BE2C (cell line): ENCODE results near the gene ZNF761.
"Not testable (repeated sequence)": the region's sequence is repeated elsewhere in the genome, so short reads cannot be mapped to it uniquely, and the experiment has no call there.

Source experiments
- DNase-seq: peaks from one replicate; pipeline ENCODE4 v3.0.0-alpha.2; 2020
- H3K27me3 ChIP-seq: fragments of 250-450 bp; sonication (Bioruptor Pico); 2 replicates; pipeline ENCODE4 v1.5.1; 2020; ENCODE audit warnings: mild to moderate bottlenecking
- H3K36me3 ChIP-seq: fragments of 250-450 bp; sonication (Bioruptor Pico); 2 replicates; pipeline ENCODE4 v1.5.1; 2020; ENCODE audit warnings: mild to moderate bottlenecking
- H3K4me1 ChIP-seq: fragments of 250-450 bp; sonication (Bioruptor Pico); 2 replicates; pipeline ENCODE4 v1.5.1; 2020
- H3K4me3 ChIP-seq: 2 replicates; pipeline ENCODE4 v1.5.1; 2011; ENCODE audit warnings: low read depth, low read length
- H3K9me3 ChIP-seq: fragments of 250-450 bp; sonication (Bioruptor Pico); 2 replicates; pipeline ENCODE4 v1.5.1; 2020
- CTCF ChIP-seq: IDR thresholded peaks from 2 replicates; pipeline ENCODE4 v1.5.1; 2012; ENCODE audit warnings: mild to moderate bottlenecking, low read depth, low read length

The ZNF761 gene

GRCh38 chr19:53462861-53463260 is 31.1 kb downstream of the ZNF761 start:
- H3K36me3 ChIP-seq, result no peaks in the 10 kb centered on the region
- DNase-seq, result no peak
- H3K9me3 ChIP-seq, result no peaks in the 10 kb centered on the region
- no peak for TF ChIP-seq CTCF
- no peaks in the 10 kb centered on the region for H3K27me3 ChIP-seq
- H3K4me3 ChIP-seq, result no peak overlapping the region
- H3K4me1 ChIP-seq, result no peaks in the 10 kb centered on the region

- no peak for TF ChIP-seq CTCF
- DNase-seq, result peak; percentile 57
- no peak overlapping the region for H3K4me3 ChIP-seq
Observed at GRCh38 chr19:53463263-53463662, 31.5 kb downstream of the ZNF761 start.

GRCh38 chr19:53466726-53467484 is 35.1 kb downstream of the ZNF761 start:
- Histone ChIP-seq H3K9me3 (no peaks in the 10 kb centered on the region), H3K4me3 (peak overlapping the region; percentile 67), H3K4me1 (no peaks in the 10 kb centered on the region), H3K36me3 (no peaks in the 10 kb centered on the region), H3K27me3 (no peaks in the 10 kb centered on the region)
- no peak for TF ChIP-seq CTCF
- DNase-seq, result peak; percentile 15

More at GRCh38 chr19:53463263-53463662, 31.5 kb downstream of the ZNF761 start:
- Histone ChIP-seq H3K36me3 (no peaks in the 10 kb centered on the region), H3K27me3 (no peaks in the 10 kb centered on the region), H3K4me1 (no peaks in the 10 kb centered on the region), H3K9me3 (no peaks in the 10 kb centered on the region)

- Histone ChIP-seq H3K9me3 (no peaks in the 10 kb centered on the region), H3K36me3 (no peaks in the 10 kb centered on the region), H3K4me3 (peak within 1 kb of the TSS; percentile 67), H3K27me3 (no peaks in the 10 kb centered on the region), H3K4me1 (no peaks in the 10 kb centered on the region)
- TF ChIP-seq CTCF, result no peak
- peak; percentile 95 for DNase-seq
Observed at GRCh38 chr19:53467485-53468262, 35.9 kb downstream of the ZNF761 start, which contains the start of gene ZNF813. TSS of gene ZNF813 (plus strand) at chr19:53467733. CDS start at chr19:53483823, 16,090 bp downstream.

GRCh38 chr19:53468628-53469027 is 36.8 kb downstream of the ZNF761 start:
- not testable (repeated sequence) for H3K4me1 ChIP-seq, H3K27me3 ChIP-seq, H3K9me3 ChIP-seq, H3K4me3 ChIP-seq, H3K36me3 ChIP-seq, DNase-seq

GRCh38 chr19:53471916-53472315 is 40.1 kb downstream of the ZNF761 start:
- no peak overlapping the region for H3K4me3 ChIP-seq
- no peak for DNase-seq
- H3K27me3 ChIP-seq, result no peaks in the 10 kb centered on the region
- no peaks in the 10 kb centered on the region for H3K36me3 ChIP-seq
- H3K9me3 ChIP-seq, result no peaks in the 10 kb centered on the region
- H3K4me1 ChIP-seq, result no peaks in the 10 kb centered on the region
- no peak for TF ChIP-seq CTCF

GRCh38 chr19:53474832-53475231 is 43.0 kb downstream of the ZNF761 start:
- not testable (repeated sequence) for H3K4me1 ChIP-seq, H3K36me3 ChIP-seq, H3K27me3 ChIP-seq, DNase-seq, H3K4me3 ChIP-seq, H3K9me3 ChIP-seq

GRCh38 chr19:53475470-53475869 is 43.7 kb downstream of the ZNF761 start:
- DNase-seq, H3K4me3 ChIP-seq, H3K4me1 ChIP-seq, H3K36me3 ChIP-seq, H3K27me3 ChIP-seq, H3K9me3 ChIP-seq: not testable (repeated sequence)

GRCh38 chr19:53483751-53484150 is 52.0 kb downstream of the ZNF761 start:
- not testable (repeated sequence) for H3K36me3 ChIP-seq, H3K4me3 ChIP-seq, DNase-seq, H3K27me3 ChIP-seq, H3K4me1 ChIP-seq, H3K9me3 ChIP-seq
